Measurements from ENCODE around the gene GPC1. TPM values are rescaled to one million over a fixed set of nuclear protein-coding genes. Genes with fewer than 3 reads are reported as not detected.
A peak's percentile ranks its signal among the peaks of the same experiment; 100 is the strongest.

GPC1 gene
- total and polyA plus RNA-seq, 8 donors = 6.3 to 117 (median 23.2) TPM

- no peak overlapping the region for H3K4me3 ChIP-seq
- intact Hi-C loops (cut with DNase I; ENCODE audit: low total_unique reads) = no loop called here
- H3K27me3 ChIP-seq = no peaks in the 10 kb centered on the region
- 82 to 91% (median 87%) methylated on average over 12 to 13 of the region's 13 CpGs for WGBS, 5 donors
- H3K27ac ChIP-seq = no peak overlapping the region
- TF ChIP-seq POLR2AphosphoS5 (IDR thresholded peaks at IDR 0.05) (no peak), EP300 (IDR thresholded peaks at IDR 0.05) (no peak), POLR2A (IDR thresholded peaks at IDR 0.05) (no peak), CTCF (IDR thresholded peaks at IDR 0.05) (no peak)
- no peak for DNase-seq
- no peaks in the 10 kb centered on the region for H3K9me3 ChIP-seq
- no peaks in the 10 kb centered on the region for H3K4me1 ChIP-seq
- peaks cover 0 to 55% (median 50%) of the 10 kb centered on the region in 4 donors for H3K36me3 ChIP-seq
These were observed 62.9 kb downstream of the GPC1 start for GRCh38 chr2:240498171-240498957.

DNA sequence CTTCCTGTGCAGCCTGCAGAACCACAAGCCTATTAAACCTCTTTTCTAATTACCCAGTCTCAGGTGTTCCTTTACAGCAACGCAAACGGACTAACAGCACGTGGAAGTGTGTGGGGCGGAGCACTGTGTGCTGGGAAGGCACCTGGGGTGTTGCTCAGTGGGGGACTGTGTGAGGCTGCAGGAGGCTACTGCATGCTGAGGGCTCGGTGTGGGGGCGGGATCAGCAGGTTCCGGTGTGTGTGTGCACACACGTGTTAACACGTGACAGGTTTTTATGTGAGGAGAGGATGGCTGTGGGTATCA, 63.4 kb downstream of the GPC1 start:
- Histone ChIP-seq H3K27ac (no peak overlapping the region), H3K9me3 (no peaks in the 10 kb centered on the region), H3K36me3 (peaks cover 0 to 57% (median 49%) of the 10 kb centered on the region in 4 donors), H3K4me1 (no peaks in the 10 kb centered on the region), H3K4me3 (no peak overlapping the region), H3K27me3 (no peaks in the 10 kb centered on the region)
- 86 to 94% (median 90%) methylated on average over 9 of the region's 9 CpGs for WGBS, 5 donors
- TF ChIP-seq POLR2AphosphoS5 (IDR thresholded peaks at IDR 0.05) (no peak), EP300 (IDR thresholded peaks at IDR 0.05) (no peak), POLR2A (IDR thresholded peaks at IDR 0.05) (no peak), CTCF (IDR thresholded peaks at IDR 0.05) (no peak)
- intact Hi-C loops (cut with DNase I; ENCODE audit: low total_unique reads) = no loop called here
- DNase-seq = no peak

DNA sequence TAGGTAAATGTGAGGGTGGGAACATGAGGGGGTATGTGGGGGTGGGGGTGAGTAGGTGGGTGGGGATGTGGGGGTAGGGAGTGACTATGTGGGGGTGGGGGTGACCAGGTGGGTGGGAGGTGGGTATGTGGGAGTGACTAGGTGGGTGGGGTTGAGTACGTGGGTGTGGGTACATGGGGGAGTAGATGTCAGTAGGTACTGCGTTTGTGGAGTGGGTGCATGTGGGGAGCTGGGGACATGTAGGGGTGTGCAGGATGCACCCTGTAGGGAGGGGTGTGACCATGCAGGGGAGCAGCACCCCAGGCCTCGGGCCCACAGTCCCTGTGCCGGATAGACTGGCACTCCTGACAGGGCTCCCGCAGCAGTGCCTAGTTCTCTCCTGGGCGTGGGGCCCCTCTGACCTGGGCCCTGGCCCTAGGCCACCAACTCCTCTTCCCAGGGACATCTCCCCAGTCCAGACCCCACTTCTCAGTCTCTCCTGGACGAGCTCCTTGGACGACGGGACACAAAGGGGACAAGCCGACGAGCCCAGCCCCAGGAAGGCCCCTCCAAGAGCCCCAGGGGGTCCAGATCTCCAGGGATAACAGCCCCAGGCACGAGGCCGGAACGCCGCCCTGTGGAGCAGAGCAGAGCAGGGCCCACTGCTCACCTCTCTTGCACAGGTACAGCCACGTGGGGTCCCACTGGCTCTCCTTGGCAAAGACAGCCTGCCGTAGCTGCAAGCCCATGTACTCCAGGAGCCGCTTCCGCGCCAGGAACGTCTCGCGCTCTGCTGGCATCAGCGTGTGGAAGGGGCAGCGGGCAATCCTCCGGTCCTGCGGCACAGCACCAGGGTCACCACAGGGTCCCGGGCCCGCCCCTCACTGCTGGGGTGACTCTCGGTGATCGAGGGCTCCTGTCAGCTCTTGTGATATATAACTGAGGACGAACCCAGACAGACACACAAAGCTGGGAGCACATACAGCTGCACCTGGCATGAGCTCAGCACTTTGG, 64.1 kb downstream of the GPC1 start:
- Histone ChIP-seq H3K36me3 (peaks cover 0 to 54% (median 48%) of the 10 kb centered on the region in 4 donors), H3K9me3 (no peaks in the 10 kb centered on the region), H3K4me3 (no peak overlapping the region), H3K27me3 (no peaks in the 10 kb centered on the region), H3K4me1 (no peaks in the 10 kb centered on the region), H3K27ac (no peak overlapping the region)
- no peak for TF ChIP-seq EP300 (IDR thresholded peaks at IDR 0.05)
- TF ChIP-seq POLR2AphosphoS5 (IDR thresholded peaks at IDR 0.05) = no peak
- no peak for TF ChIP-seq POLR2A (IDR thresholded peaks at IDR 0.05)
- no peak for TF ChIP-seq CTCF (IDR thresholded peaks at IDR 0.05)
- intact Hi-C loops (cut with DNase I; ENCODE audit: low total_unique reads) = loop anchor here (10.0 kb wide), 1 partner anchor 205 kb away; no protein-coding TSS in a partner anchor
- 88 to 95% (median 93%) methylated on average over 13 to 32 of the region's 32 CpGs for WGBS, 5 donors
- DNase-seq = peak in 1 of 2 donors; percentile 24
